Activated CD4-positive, alpha-beta T cell treated with anti-CD3 and anti-CD28 coated beads for 36 hours (primary cell): ENCODE results near the gene CCDC14. TPM values are rescaled to one million over a fixed set of nuclear protein-coding genes. Genes with fewer than 3 reads are reported as not detected.

ENCODE experiments used
- ATAC-seq: fragments of 200-7000 bp; cut with Tn5 transposase; one replicate; pipeline ENCODE4 v1.10.0; 2021; ENCODE audit warnings: mild to moderate bottlenecking, moderate library complexity
- CTCF ChIA-PET: fragments of 350-600 bp; sonication (Branson Sonifier 250); formaldehyde crosslinking; loops from one replicate; lab custom pipeline; 2021; ENCODE audit warnings: antibody characterized with exemption; lab: Charles Lee
- POLR2A ChIA-PET: fragments of 350-600 bp; sonication (Branson Sonifier 250); formaldehyde crosslinking; loops from one replicate; lab custom pipeline; 2021; ENCODE audit warnings: antibody characterized with exemption, inconsistent platforms; lab: Charles Lee
- DNase-seq: peaks from one replicate; pipeline ENCODE4 v3.0.0-alpha.2; 2020
- H3K27ac Mint-ChIP-seq: one replicate; pipeline ENCODE4 v1.8.0; 2021; ENCODE audit warnings: mixed read lengths
- H3K27me3 Mint-ChIP-seq: one replicate; pipeline ENCODE4 v1.8.0; 2021; ENCODE audit warnings: mixed read lengths
- H3K36me3 Mint-ChIP-seq: one replicate; pipeline ENCODE4 v1.8.0; 2021; ENCODE audit warnings: low read depth, mixed read lengths
- H3K4me1 Mint-ChIP-seq: one replicate; pipeline ENCODE4 v1.8.0; 2021; ENCODE audit warnings: mixed read lengths
- H3K4me3 Mint-ChIP-seq: one replicate; pipeline ENCODE4 v1.8.0; 2021; ENCODE audit warnings: mild to moderate bottlenecking, moderate library complexity, mixed read lengths
- H3K9me3 Mint-ChIP-seq: one replicate; pipeline ENCODE4 v1.8.0; 2021; ENCODE audit warnings: low read depth, mixed read lengths
- intact Hi-C, 2 experiments: fragments of 100-400 bp; cut with DNase I in 1 of 2; cut with micrococcal nuclease in 1 of 2; formaldehyde crosslinking; loops; one replicate each; pipeline versions ENCODE4 v1.14.2 to v1.15.1; 2022 to 2024; cut with DNase I, micrococcal nuclease
- total RNA-seq, 2 experiments: library from RNA; stranded (reverse); gene quantifications; one replicate each; pipeline ENCODE4 v1.2.3, GENCODE V29; 2021

CCDC14 gene
- total RNA-seq, 2 experiments from 2014 or later = 35.4 to 52.4 TPM

DNA sequence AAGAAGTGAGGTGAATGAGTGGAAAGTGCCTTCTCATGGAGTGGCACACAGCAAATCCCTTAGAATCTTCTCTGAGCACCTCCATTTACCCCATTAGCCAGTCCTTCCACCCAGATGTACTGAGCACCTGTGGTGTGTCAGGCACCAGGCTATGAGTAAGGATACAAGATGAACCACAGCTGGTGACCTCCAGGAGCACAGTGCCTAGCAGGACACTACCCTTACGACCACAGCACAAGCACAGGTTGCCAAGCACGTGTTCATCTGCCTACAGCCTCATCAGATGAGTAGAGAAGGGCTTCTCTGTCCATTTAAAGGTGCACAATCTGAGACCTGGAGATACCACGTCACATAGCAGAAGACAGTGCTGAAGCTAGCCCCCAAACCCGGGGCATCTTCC lies 83.1 kb downstream of the CCDC14 start:
- DNase-seq (no peak), ATAC-seq (no peak)

DNA sequence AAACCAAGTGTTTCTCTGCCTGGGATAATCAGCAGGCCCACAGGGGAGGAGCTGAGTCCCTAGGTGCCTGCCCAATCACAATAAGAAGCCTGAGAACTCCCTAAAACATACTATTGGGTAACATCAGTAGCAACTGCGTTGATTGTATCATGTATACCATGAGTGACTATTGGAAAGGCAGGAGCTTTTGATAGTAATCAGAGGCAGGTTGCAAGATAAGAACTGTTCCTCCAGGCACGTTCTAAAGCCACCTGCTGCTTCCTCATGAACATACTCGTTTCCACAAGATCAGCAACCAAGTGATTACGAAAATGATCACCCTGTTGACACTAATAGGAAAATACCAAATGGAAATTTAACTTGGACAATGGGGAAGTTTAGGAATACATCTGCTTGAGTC lies 83.6 kb downstream of the CCDC14 start:
- peaks cover 13% of the 10 kb centered on the region for H3K27me3 Mint-ChIP-seq
- no peak for DNase-seq
- H3K36me3 Mint-ChIP-seq = no peaks in the 10 kb centered on the region
- ATAC-seq = no peak
- H3K9me3 Mint-ChIP-seq = no peaks in the 10 kb centered on the region
- H3K27ac Mint-ChIP-seq = no peak overlapping the region
- intact Hi-C loops = no loop called here
- ChIA-PET POLR2A (no interaction called here), CTCF (no interaction called here)
- H3K4me3 Mint-ChIP-seq = no peak overlapping the region
- H3K4me1 Mint-ChIP-seq = no peaks in the 10 kb centered on the region

More for the DNA sequence above, 83.1 kb downstream of the CCDC14 start:
- H3K27ac Mint-ChIP-seq = no peak overlapping the region
- no peaks in the 10 kb centered on the region for H3K36me3 Mint-ChIP-seq
- H3K9me3 Mint-ChIP-seq = no peaks in the 10 kb centered on the region
- intact Hi-C loops = no loop called here
- H3K4me3 Mint-ChIP-seq = no peak overlapping the region
- ChIA-PET CTCF (interaction anchor here (0.7 kb wide), 1 partner anchor 102 kb away, joined by 3 read pairs; no protein-coding TSS in a partner anchor), POLR2A (no interaction called here)
- H3K27me3 Mint-ChIP-seq = peaks cover 18% of the 10 kb centered on the region
- H3K4me1 Mint-ChIP-seq = no peaks in the 10 kb centered on the region

DNA sequence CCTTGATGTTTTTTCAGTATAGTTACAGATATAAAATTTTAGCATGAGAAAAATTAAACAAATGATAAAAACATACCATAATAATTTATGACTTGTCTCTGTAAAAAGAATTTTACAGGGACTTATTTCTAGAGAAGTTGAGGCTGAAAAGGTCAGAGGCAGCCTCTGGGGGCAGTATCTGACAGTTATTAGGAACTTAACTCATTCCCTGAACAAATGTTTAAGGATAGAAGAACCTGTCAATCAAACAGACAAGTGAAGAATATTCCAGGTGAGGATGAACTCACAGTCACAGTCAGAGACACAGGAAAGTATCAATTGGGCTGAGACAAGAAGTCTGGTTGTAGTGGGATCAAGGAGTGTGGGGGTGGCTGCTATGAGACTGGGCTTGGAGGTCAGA lies 84.2 kb downstream of the CCDC14 start:
- no peaks in the 10 kb centered on the region for H3K36me3 Mint-ChIP-seq
- ChIA-PET POLR2A (no interaction called here), CTCF (no interaction called here)
- H3K4me3 Mint-ChIP-seq = no peak overlapping the region
- no peak for ATAC-seq
- intact Hi-C loops = no loop called here
- no peaks in the 10 kb centered on the region for H3K4me1 Mint-ChIP-seq
- H3K9me3 Mint-ChIP-seq = no peaks in the 10 kb centered on the region
- peaks cover 18% of the 10 kb centered on the region for H3K27me3 Mint-ChIP-seq
- no peak overlapping the region for H3K27ac Mint-ChIP-seq
- DNase-seq = no peak

DNA sequence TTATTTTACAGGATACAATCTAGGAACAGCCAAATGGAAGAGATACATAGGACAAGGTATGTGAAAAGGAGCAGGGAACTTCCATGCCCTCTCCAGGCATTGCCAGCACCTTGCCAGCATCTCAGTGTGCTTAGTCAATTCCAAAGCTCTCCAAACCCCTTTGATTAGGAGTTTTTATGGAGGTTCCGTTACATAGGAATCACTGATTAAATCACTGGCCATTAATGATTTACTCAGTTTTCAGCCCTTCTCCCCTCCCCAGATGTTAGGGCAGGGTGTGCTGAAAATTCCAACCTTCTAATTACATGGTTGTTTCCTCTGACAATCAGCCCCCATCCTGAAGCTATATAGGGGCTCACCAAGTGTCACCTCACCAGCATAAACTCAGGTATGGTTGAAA lies 88.4 kb downstream of the CCDC14 start:
- ATAC-seq (no peak), DNase-seq (no peak)
- intact Hi-C loops = loop anchor here in 1 of 2 experiments (5.0 kb wide), 1 partner anchor 600 kb away; no protein-coding TSS in a partner anchor
- no peaks in the 10 kb centered on the region for H3K9me3 Mint-ChIP-seq
- ChIA-PET CTCF (interaction anchor here (1.5 kb wide), 1 partner anchor 12 kb away, joined by 4 read pairs; no protein-coding TSS in a partner anchor), POLR2A (no interaction called here)
- H3K4me1 Mint-ChIP-seq = no peaks in the 10 kb centered on the region
- H3K36me3 Mint-ChIP-seq = no peaks in the 10 kb centered on the region
- peaks cover 12% of the 10 kb centered on the region for H3K27me3 Mint-ChIP-seq
- no peak overlapping the region for H3K4me3 Mint-ChIP-seq
- H3K27ac Mint-ChIP-seq = no peak overlapping the region

DNA sequence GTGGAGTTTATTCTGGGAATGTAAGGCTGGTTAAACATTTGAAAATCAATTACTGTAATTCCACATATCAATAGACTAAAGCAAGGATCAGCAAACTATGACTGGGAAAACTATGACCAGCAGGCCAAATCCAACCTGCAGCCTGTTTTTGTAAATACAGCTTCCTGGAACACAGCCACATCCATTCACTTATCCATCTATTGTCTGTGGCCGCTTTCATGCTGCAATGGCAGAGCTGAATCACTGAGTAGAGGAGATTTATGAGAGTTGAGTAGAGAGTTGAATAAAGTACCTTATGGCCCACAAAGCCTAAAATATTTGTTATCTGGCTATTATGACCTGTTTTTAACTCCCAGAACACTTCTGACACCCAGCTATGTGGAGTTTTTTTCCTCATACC lies 89.1 kb downstream of the CCDC14 start:
- no peaks in the 10 kb centered on the region for H3K9me3 Mint-ChIP-seq
- CTCF ChIA-PET = interaction anchor here (1.5 kb wide), 1 partner anchor 11 kb away, joined by 4 read pairs; no protein-coding TSS in a partner anchor
- POLR2A ChIA-PET = no interaction called here
- no peak overlapping the region for H3K4me3 Mint-ChIP-seq
- H3K27ac Mint-ChIP-seq = no peak overlapping the region
- no peaks in the 10 kb centered on the region for H3K4me1 Mint-ChIP-seq
- DNase-seq (no peak), ATAC-seq (no peak)
- peaks cover 12% of the 10 kb centered on the region for H3K27me3 Mint-ChIP-seq
- intact Hi-C loops = loop anchor here in 1 of 2 experiments (5.0 kb wide), 1 partner anchor 600 kb away; no protein-coding TSS in a partner anchor
- H3K36me3 Mint-ChIP-seq = no peaks in the 10 kb centered on the region

DNA sequence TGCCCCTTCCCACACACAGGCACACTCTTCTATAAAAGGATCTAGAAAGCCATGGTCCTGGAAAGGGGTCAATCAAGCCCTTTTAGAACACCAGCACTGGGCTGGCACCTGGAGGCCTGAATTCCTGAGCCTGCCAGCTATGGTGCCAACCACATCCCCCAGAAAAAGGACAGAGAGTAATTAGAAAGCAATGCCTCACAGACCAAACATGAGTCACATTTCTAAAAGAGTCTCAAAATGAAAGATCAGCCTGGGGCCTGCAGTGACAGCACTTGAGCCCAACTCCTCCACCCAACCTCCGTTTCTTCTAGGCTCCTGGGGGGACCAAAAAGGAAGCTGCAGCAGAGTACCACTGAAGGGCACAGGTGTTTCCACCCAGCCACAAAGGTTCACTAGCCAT lies 91.0 kb downstream of the CCDC14 start:
- ChIA-PET POLR2A (no interaction called here), CTCF (no interaction called here)
- no peaks in the 10 kb centered on the region for H3K36me3 Mint-ChIP-seq
- no peaks in the 10 kb centered on the region for H3K4me1 Mint-ChIP-seq
- no peak overlapping the region for H3K4me3 Mint-ChIP-seq
- peaks cover 14% of the 10 kb centered on the region for H3K27me3 Mint-ChIP-seq
- intact Hi-C loops = loop anchor here in 1 of 2 experiments (5.0 kb wide), 1 partner anchor 598 kb away; no protein-coding TSS in a partner anchor
- no peaks in the 10 kb centered on the region for H3K9me3 Mint-ChIP-seq
- DNase-seq = peak; percentile 10
- ATAC-seq = peak; percentile 76
- no peak overlapping the region for H3K27ac Mint-ChIP-seq

DNA sequence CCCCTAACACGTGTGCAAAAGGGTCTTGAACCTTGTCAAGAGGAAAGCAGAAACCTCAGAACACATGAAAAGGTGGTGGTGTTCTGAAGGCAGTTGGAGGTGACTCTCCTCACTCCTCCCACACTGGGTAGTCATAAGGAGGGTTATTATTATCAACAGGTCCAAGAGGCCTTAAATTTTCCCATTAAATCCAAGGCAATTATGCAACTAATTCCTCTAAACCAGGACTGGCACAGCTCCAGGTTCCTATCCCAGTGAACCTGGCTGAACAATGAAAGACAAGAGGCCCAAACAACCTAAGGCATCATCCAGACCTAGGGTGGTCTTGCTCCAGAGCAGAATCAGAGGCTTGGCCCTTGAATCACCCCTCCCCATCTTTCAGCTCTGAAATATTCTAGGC lies 91.9 kb downstream of the CCDC14 start:
- Mint-ChIP-seq H3K4me1 (no peaks in the 10 kb centered on the region), H3K27me3 (peaks cover 18% of the 10 kb centered on the region), H3K27ac (no peak overlapping the region), H3K36me3 (no peaks in the 10 kb centered on the region), H3K9me3 (no peaks in the 10 kb centered on the region), H3K4me3 (no peak overlapping the region)
- POLR2A ChIA-PET = interaction anchor here (0.6 kb wide), 1 partner anchor 1653 kb away, joined by 3 read pairs; no protein-coding TSS in a partner anchor
- ATAC-seq = no peak
- DNase-seq = no peak
- CTCF ChIA-PET = interaction anchor here (0.7 kb wide), 1 partner anchor 535 kb away, joined by 3 read pairs; no protein-coding TSS in a partner anchor
- intact Hi-C loops = no loop called here

DNA sequence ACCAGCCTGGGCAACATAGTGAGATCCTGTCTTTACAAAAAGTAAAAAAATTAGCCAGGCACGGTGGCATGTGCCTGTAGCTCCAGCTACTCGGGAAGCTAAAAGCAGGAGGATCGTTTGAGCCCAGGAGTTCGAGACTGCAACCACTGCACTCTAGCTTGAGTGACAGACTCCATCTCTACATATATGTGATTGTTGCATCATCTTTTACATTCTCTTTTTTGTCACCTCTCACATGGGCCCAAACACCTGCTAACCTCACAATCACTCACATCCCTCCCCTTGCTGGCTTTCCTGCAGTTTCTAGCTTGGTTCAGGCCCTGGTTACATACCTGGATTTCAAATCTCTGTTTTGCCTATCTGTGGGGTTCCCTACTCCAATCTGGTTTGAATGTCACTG lies 96.3 kb downstream of the CCDC14 start:
- POLR2A ChIA-PET = no interaction called here
- Mint-ChIP-seq H3K27ac (no peak overlapping the region), H3K27me3 (peaks cover 6% of the 10 kb centered on the region), H3K36me3 (no peaks in the 10 kb centered on the region), H3K4me3 (no peak overlapping the region), H3K4me1 (no peaks in the 10 kb centered on the region), H3K9me3 (no peaks in the 10 kb centered on the region)
- CTCF ChIA-PET = no interaction called here
- DNase-seq = no peak
- intact Hi-C loops = no loop called here
- ATAC-seq = no peak

Other genes with a start within 250 kb of the CCDC14 start
- gene MYLK, start 76.9 kb downstream of the CCDC14 start, total RNA-seq = under 1 TPM in 1 of 2 experiments, not detected in 1; 0.07 TPM
- gene ROPN1, start 30.9 kb upstream of the CCDC14 start, total RNA-seq = not detected
- gene KALRN, start 72.1 kb upstream of the CCDC14 start, total RNA-seq = 1 to 10 TPM; 2.1 to 2.5 TPM